Spleen (tissue), 7 donors: ENCODE data around the gene FAAP100.

Experiments used
- CTCF ChIP-seq, 11 experiments: fragments of 200-600 bp in 7 of 11; fragments of 450-650 bp in 4 of 11; sonication (generic) in 4 of 11; IDR thresholded peaks in 8 of 11; conservative IDR thresholded peaks in 3 of 11; 1 replicate in 7 of 11; 2 replicates in 4 of 11; pipeline versions ENCODE4 v1.4.0 to v1.8.0; 2016 to 2021; ENCODE audit warnings: antibody characterized with exemption in 11 of 11, inconsistent platforms in 4 of 11, mild to moderate bottlenecking in 1 of 11
- POLR2A ChIP-seq, 3 donors: fragments of 450-650 bp; IDR thresholded peaks; one replicate each; pipeline ENCODE4 v1.5.1; 2017; ENCODE audit warnings: antibody characterized with exemption in 3 of 3, mild to moderate bottlenecking in 1 of 3
- POLR2AphosphoS5 ChIP-seq, 3 donors: sonication (generic); formaldehyde crosslinking; IDR thresholded peaks; one replicate each; pipeline ENCODE4 v1.5.1; 2017; ENCODE audit warnings: antibody characterized with exemption in 3 of 3
- donor health status: DM: no; HTN: no; CAD: no; lungs with moderate emphysema.
- donor health status: DM: no; HTN: no; CAD: no.
- donor health status: DM: no; HTN: no; CAD: no.

GRCh38 chr17:81513372-81513752 is 38.8 kb downstream of the FAAP100 start:
- TF ChIP-seq CTCF (IDR thresholded peaks at IDR 0.05 in 8 of 11, conservative IDR thresholded peaks at IDR 0.05 in 3 of 11) = no peak
- TF ChIP-seq POLR2AphosphoS5 (IDR thresholded peaks at IDR 0.05) = peak in 2 of 3 donors; percentile 33 to 43
- TF ChIP-seq POLR2A (IDR thresholded peaks at IDR 0.05) = no peak
